HG02970 (cell line): Measurements from ENCODE around the gene PP2D1.
"Not testable (repeated sequence)": the region's sequence is repeated elsewhere in the genome, so short reads cannot be mapped to it uniquely, and the experiment has no call there.

Experiments used
- ATAC-seq: cut with Tn5 transposase; IDR thresholded peaks from one replicate; pipeline ENCODE4 v1.9.1; 2021; ENCODE audit warnings: mild to moderate bottlenecking, moderate library complexity, moderate number of reproducible peaks; ENCODE audit not compliant: unreplicated experiment, low FRiP score

The PP2D1 gene

GRCh38 chr3:19988904-19989303 lies 23.2 kb downstream of the PP2D1 start:
- not testable (repeated sequence) for ATAC-seq

GRCh38 chr3:19972054-19972453 lies 40.0 kb downstream of the PP2D1 start:
- no peak for ATAC-seq

- no peak for ATAC-seq
These were observed 41.7 kb downstream of the PP2D1 start for GRCh38 chr3:19970327-19970726.

- no peak for ATAC-seq
These were observed 44.3 kb downstream of the PP2D1 start for GRCh38 chr3:19967812-19968211.

- ATAC-seq = no peak
These were observed 44.9 kb downstream of the PP2D1 start for GRCh38 chr3:19967208-19967607.

GRCh38 chr3:19961960-19962359 lies 50.1 kb downstream of the PP2D1 start:
- ATAC-seq = no peak

GRCh38 chr3:19960696-19961095 lies 51.4 kb downstream of the PP2D1 start:
- no peak for ATAC-seq

GRCh38 chr3:19959505-19959904 lies 52.6 kb downstream of the PP2D1 start:
- no peak for ATAC-seq

- not testable (repeated sequence) for ATAC-seq
These were observed 54.7 kb downstream of the PP2D1 start for GRCh38 chr3:19957354-19957753.

- no peak for ATAC-seq
These were observed 57.4 kb downstream of the PP2D1 start for GRCh38 chr3:19954676-19955075.

GRCh38 chr3:19950316-19950715 lies 61.7 kb downstream of the PP2D1 start:
- no peak for ATAC-seq

- ATAC-seq = no peak
These were observed 63.9 kb downstream of the PP2D1 start for GRCh38 chr3:19948226-19948591.

- peak; percentile 17 for ATAC-seq
These were observed 64.4 kb downstream of the PP2D1 start for GRCh38 chr3:19947549-19948225.

GRCh38 chr3:19946832-19947548 lies 65.1 kb downstream of the PP2D1 start, which contains the start of gene RAB5A:
RAB5A (plus strand) TSS chr3:19947097; CDS start chr3:19950899, 3,802 bp downstream.
- peak; percentile 97 for ATAC-seq

GRCh38 chr3:19945969-19946831 lies 65.9 kb downstream of the PP2D1 start:
- ATAC-seq = peak; percentile 3

- ATAC-seq = no peak
These were observed 66.5 kb downstream of the PP2D1 start for GRCh38 chr3:19945534-19945933.

- ATAC-seq = no peak
These were observed 71.4 kb downstream of the PP2D1 start for GRCh38 chr3:19940643-19941042.

GRCh38 chr3:19938295-19938627 lies 73.8 kb downstream of the PP2D1 start:
- no peak for ATAC-seq

- ATAC-seq = no peak
These were observed 74.4 kb downstream of the PP2D1 start for GRCh38 chr3:19937459-19938294.
